SHP77 treated with DMSO at 0.1 percent for 48 hours (cell line): Measurements from ENCODE around the gene CLCF1.
A peak's percentile ranks its signal among the peaks of the same experiment; 100 is the strongest.

Experiments used
- DNase-seq: peaks from one replicate; lab custom pipeline; 2025; lab: John Stamatoyannopoulos, UW

Gene CLCF1

GRCh38 chr11:67395555-67396258 is 22.3 kb upstream of the CLCF1 start:
- DNase-seq: no peak

GRCh38 chr11:67393990-67394389 is 20.6 kb upstream of the CLCF1 start:
- no peak for DNase-seq

GRCh38 chr11:67393437-67393836 is 20.0 kb upstream of the CLCF1 start:
- no peak for DNase-seq

- DNase-seq: no peak
Observed at GRCh38 chr11:67392183-67392715, 18.9 kb upstream of the CLCF1 start.

- DNase-seq: peak; percentile 80
Observed at GRCh38 chr11:67391304-67392182, 18.1 kb upstream of the CLCF1 start, which contains the start of gene RAD9A. Gene RAD9A, plus strand, starts transcription at chr11:67391986. Its CDS starts 59 bp downstream, at chr11:67392045.

GRCh38 chr11:67390947-67391303 is 17.5 kb upstream of the CLCF1 start:
- no peak for DNase-seq

GRCh38 chr11:67389477-67389876 is 16.1 kb upstream of the CLCF1 start:
- DNase-seq: peak; percentile 27

GRCh38 chr11:67387518-67387917 is 14.1 kb upstream of the CLCF1 start:
- no peak for DNase-seq

GRCh38 chr11:67387069-67387468 is 13.7 kb upstream of the CLCF1 start:
- no peak for DNase-seq

- DNase-seq: no peak
Observed at GRCh38 chr11:67384851-67385366, 11.5 kb upstream of the CLCF1 start.

GRCh38 chr11:67382276-67383136 is 9.1 kb upstream of the CLCF1 start:
- DNase-seq: peak; percentile 46

GRCh38 chr11:67381244-67381972 is 8.0 kb upstream of the CLCF1 start:
- DNase-seq: no peak

- DNase-seq: no peak
Observed at GRCh38 chr11:67379061-67380058, 6.0 kb upstream of the CLCF1 start.

GRCh38 chr11:67378544-67378943 is 5.1 kb upstream of the CLCF1 start:
- DNase-seq: no peak

- DNase-seq: no peak
Observed at GRCh38 chr11:67376873-67377808, 3.7 kb upstream of the CLCF1 start.

- no peak for DNase-seq
Observed at GRCh38 chr11:67376063-67376820, 2.8 kb upstream of the CLCF1 start.

GRCh38 chr11:67375320-67376055 is 2.1 kb upstream of the CLCF1 start:
- DNase-seq: no peak
